Esophagus squamous epithelium (tissue), 5 donors: ENCODE results near the gene KCTD5. TPM values are rescaled to one million over a fixed set of nuclear protein-coding genes. Genes with fewer than 3 reads are reported as not detected.

Experiments
- DNase-seq: peaks from one replicate; lab custom pipeline; 2025; lab: John Stamatoyannopoulos, UW
- H3K27ac ChIP-seq, 4 donors: fragments of 200-600 bp; sonication (generic); one replicate each; pipeline ENCODE4 v1.5.1; 2016 to 2019; ENCODE audit warnings: mild to moderate bottlenecking in 1 of 4
- H3K27me3 ChIP-seq, 4 donors: fragments of 200-600 bp; sonication (generic); 1 replicate in 3 of 4; 2 replicates in 1 of 4; pipeline versions ENCODE4 v1.5.1 to v1.6.0; 2017 to 2021; ENCODE audit warnings: antibody characterized with exemption in 1 of 4
- H3K36me3 ChIP-seq, 3 donors: fragments of 200-600 bp; sonication (generic); one replicate each; pipeline ENCODE4 v1.5.1; 2016 to 2019
- H3K4me1 ChIP-seq, 3 donors: fragments of 200-600 bp; sonication (generic); one replicate each; pipeline ENCODE4 v1.5.1; 2017 to 2019
- H3K4me3 ChIP-seq, 4 donors: fragments of 200-600 bp; sonication (generic); 1 replicate in 3 of 4; 2 replicates in 1 of 4; pipeline ENCODE4 v1.5.1; 2016 to 2019; ENCODE audit warnings: mild to moderate bottlenecking in 2 of 4, moderate library complexity in 1 of 4
- H3K9me3 ChIP-seq, 3 donors: fragments of 200-600 bp; sonication (generic); one replicate each; pipeline ENCODE4 v1.5.1; 2016 to 2019
- POLR2A ChIP-seq, 4 donors: fragments of 450-650 bp; IDR thresholded peaks; one replicate each; pipeline ENCODE4 v1.6.1; 2017; ENCODE audit warnings: antibody characterized with exemption in 4 of 4, mild to moderate bottlenecking in 4 of 4, moderate library complexity in 3 of 4
- WGBS, 2 donors: methylation state at CpG; one replicate each; pipeline ENCODE4 v1.1.5; 2018; 5-methylcytosine and 5-hydroxymethylcytosine counted together
- intact Hi-C: fragments of 100-400 bp; cut with DNase I; formaldehyde crosslinking; loops from one replicate; pipeline ENCODE4 v1.15.0; 2022
- total RNA-seq, 4 donors: library from RNA; depleted of rRNA; stranded (reverse); fragments of >200 nt; gene quantifications; one replicate each; pipeline ENCODE4 v1.1.0, GENCODE V29; 2016
- TF ChIP-seq, protein P1 (sequence below), 6 experiments: fragments of 450-650 bp in 4 of 6; fragments of 200-600 bp in 2 of 6; sonication (generic) in 2 of 6; IDR thresholded peaks; one replicate each; pipeline ENCODE4 v1.5.1; 2016 to 2019; ENCODE audit warnings: antibody characterized with exemption in 6 of 6, mild to moderate bottlenecking in 4 of 6, moderate library complexity in 4 of 6
- donor health status: DM: yes; HTN: yes; CAD: no.

KCTD5 gene
- total RNA-seq, 4 donors from 2014 or later: 24.8 to 51.9 (median 40.3) TPM

DNA sequence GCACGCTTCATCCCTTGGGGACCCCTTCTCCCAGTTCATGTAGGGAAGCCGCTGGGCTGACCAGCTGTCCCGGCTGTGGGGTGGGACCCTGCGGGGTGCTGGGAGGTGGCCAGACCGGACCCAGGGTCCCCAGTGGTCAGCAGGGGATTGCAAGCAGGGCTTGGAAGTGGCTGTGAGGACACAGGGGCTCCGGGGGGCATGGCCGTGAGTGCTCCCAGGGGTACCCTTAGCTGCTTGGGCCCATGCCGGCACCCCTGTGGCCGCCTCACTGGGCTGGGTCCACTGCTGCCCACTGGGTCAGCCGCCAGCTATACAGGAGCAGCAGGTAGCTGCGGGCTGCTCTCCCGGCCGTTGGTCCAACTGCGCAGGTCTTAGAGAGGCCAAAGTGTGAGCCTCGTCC lies 18.9 kb downstream of the KCTD5 start:
- intact Hi-C loops: no loop called here
- Histone ChIP-seq H3K4me3 (no peak overlapping the region), H3K27ac (no peak overlapping the region), H3K27me3 (no peaks in the 10 kb centered on the region), H3K4me1 (no peaks in the 10 kb centered on the region), H3K9me3 (no peaks in the 10 kb centered on the region), H3K36me3 (peaks cover 60 to 100% (median 66%) of the 10 kb centered on the region in 3 donors)
- DNase-seq: no peak
- TF ChIP-seq, protein P1, sequence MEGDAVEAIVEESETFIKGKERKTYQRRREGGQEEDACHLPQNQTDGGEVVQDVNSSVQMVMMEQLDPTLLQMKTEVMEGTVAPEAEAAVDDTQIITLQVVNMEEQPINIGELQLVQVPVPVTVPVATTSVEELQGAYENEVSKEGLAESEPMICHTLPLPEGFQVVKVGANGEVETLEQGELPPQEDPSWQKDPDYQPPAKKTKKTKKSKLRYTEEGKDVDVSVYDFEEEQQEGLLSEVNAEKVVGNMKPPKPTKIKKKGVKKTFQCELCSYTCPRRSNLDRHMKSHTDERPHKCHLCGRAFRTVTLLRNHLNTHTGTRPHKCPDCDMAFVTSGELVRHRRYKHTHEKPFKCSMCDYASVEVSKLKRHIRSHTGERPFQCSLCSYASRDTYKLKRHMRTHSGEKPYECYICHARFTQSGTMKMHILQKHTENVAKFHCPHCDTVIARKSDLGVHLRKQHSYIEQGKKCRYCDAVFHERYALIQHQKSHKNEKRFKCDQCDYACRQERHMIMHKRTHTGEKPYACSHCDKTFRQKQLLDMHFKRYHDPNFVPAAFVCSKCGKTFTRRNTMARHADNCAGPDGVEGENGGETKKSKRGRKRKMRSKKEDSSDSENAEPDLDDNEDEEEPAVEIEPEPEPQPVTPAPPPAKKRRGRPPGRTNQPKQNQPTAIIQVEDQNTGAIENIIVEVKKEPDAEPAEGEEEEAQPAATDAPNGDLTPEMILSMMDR (IDR thresholded peaks at IDR 0.05): no peak
- no peak for TF ChIP-seq POLR2A (IDR thresholded peaks at IDR 0.05)
- WGBS, 2 donors: 91 to 100% methylated on average over 1 to 8 of the region's 15 CpGs

DNA sequence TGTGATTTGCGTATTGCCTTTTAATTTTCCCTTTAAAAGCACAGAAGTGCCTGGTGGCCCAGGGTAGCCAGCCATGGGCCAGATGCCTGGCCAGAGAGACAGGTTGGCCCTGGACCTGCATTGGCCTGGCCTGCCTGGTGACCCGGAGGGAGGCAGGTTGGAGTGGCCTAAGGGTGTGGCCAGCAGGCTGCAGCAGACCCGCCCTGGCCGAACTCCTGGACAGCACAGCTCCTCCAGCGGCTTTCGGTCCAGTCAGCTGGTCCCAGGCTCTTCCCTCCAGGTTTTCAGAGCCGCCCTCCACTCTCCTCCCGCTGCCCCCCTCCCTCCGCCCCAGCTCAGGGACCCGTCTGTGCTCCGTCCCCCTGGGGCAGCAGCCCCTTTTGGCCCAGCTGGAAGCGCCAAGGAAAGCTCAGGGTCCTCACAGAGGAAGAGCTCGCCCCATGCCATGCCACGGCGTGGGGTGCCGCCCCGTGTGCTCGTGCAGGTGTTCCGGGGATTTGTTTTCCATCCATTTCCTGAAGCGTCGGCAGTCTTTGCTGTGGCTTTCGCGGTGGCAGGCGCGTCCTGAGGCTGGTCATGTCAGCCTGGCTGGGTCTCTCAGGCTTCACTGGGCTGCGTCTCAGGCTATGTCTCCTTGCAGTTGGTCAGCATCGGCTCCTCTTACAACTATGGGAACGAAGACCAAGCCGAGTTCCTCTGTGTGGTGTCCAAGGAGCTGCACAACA lies 19.6 kb downstream of the KCTD5 start:
- Histone ChIP-seq H3K36me3 (peaks cover 60 to 100% (median 68%) of the 10 kb centered on the region in 3 donors), H3K9me3 (no peaks in the 10 kb centered on the region), H3K27ac (no peak overlapping the region), H3K27me3 (no peaks in the 10 kb centered on the region), H3K4me1 (no peaks in the 10 kb centered on the region), H3K4me3 (no peak overlapping the region)
- intact Hi-C loops: no loop called here
- DNase-seq: no peak
- no peak for TF ChIP-seq POLR2A (IDR thresholded peaks at IDR 0.05)
- TF ChIP-seq, protein P1 (IDR thresholded peaks at IDR 0.05): no peak
- 89 to 94% methylated on average over 7 to 11 of the region's 29 CpGs for WGBS, 2 donors

DNA sequence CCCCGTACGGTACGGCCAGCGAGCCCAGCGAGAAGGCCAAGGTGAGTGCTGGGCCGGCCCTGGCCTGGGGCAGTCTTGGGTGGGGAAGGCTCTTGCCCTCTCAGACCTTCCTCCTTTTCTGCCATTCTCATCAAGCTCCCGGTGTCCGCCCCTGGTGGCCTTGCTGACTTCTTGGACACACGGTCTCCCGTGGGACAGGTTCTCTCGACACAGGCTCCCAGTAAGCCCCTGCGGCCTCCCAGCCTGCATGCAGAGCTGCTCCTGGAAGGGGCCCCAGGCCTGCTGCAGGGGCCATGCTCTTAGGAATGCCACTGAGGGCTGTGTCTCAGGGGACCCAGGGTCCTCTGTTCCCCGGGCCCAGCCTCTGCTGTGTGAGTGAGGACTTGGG lies 20.1 kb downstream of the KCTD5 start:
- no peak overlapping the region for H3K27ac ChIP-seq
- no peak for DNase-seq
- H3K4me3 ChIP-seq: no peak overlapping the region
- 85% methylated on average over 4 of the region's 13 CpGs; no CpG with 5 or more reads in 1 of the 2 donors for WGBS, 2 donors
- H3K9me3 ChIP-seq: no peaks in the 10 kb centered on the region
- H3K27me3 ChIP-seq: no peaks in the 10 kb centered on the region
- TF ChIP-seq POLR2A (IDR thresholded peaks at IDR 0.05): no peak
- TF ChIP-seq, protein P1 (IDR thresholded peaks at IDR 0.05): no peak
- H3K4me1 ChIP-seq: no peaks in the 10 kb centered on the region
- intact Hi-C loops: no loop called here
- H3K36me3 ChIP-seq: peaks cover 59 to 100% (median 69%) of the 10 kb centered on the region in 3 donors

DNA sequence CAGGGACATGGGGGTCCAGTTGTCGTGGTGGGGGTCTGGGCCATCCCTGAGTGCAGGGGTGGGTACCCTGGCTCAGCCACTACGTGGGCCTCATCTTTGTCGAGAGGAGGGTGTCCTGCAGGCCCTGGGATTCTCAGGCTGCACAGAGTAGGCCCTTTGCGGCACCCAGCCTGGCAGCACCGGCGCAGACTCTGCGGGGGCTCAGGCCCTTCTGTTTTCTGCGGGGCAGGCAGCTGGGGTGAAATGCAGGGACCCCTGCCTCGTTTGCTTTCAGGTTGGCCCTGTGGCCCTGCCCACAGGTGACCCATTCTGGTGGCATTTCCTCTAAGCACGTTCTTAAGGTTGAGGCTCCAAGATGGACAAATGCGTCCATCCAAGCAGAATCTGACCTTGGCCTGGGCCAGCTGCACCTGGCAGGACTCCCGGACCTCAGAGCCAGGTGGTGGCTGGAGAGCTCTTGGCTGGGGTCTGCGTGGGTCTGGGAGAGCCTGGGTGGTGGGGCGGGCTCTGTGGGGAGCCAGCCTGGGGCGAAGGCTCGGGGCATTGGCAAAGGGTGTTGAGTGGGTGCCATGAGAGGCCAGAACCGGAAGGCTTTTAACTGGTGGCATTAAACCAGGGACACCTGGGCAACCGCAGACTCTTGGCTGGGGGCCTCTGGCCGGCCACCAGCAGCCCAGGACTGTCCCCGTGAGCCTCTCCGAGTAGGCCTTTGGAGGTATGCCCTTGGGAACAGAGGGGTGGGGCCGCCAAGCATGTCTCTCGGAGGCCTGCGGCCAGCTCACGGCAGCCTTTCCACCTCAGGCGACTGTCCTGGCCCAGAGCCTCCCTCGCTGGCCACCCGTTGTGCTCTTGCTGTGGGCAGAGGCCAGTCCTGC lies 20.8 kb downstream of the KCTD5 start:
- no peak overlapping the region for H3K27ac ChIP-seq
- no peaks in the 10 kb centered on the region for H3K4me1 ChIP-seq
- TF ChIP-seq POLR2A (IDR thresholded peaks at IDR 0.05): no peak
- TF ChIP-seq, protein P1 (IDR thresholded peaks at IDR 0.05): no peak
- no peaks in the 10 kb centered on the region for H3K27me3 ChIP-seq
- H3K36me3 ChIP-seq: peaks cover 64 to 100% (median 73%) of the 10 kb centered on the region in 3 donors
- 90 to 100% methylated on average over 4 to 6 of the region's 28 CpGs for WGBS, 2 donors
- H3K9me3 ChIP-seq: no peaks in the 10 kb centered on the region
- no peak overlapping the region for H3K4me3 ChIP-seq
- intact Hi-C loops: no loop called here
- DNase-seq: no peak
